ENCODE measurements around the gene SNN.

DNA sequence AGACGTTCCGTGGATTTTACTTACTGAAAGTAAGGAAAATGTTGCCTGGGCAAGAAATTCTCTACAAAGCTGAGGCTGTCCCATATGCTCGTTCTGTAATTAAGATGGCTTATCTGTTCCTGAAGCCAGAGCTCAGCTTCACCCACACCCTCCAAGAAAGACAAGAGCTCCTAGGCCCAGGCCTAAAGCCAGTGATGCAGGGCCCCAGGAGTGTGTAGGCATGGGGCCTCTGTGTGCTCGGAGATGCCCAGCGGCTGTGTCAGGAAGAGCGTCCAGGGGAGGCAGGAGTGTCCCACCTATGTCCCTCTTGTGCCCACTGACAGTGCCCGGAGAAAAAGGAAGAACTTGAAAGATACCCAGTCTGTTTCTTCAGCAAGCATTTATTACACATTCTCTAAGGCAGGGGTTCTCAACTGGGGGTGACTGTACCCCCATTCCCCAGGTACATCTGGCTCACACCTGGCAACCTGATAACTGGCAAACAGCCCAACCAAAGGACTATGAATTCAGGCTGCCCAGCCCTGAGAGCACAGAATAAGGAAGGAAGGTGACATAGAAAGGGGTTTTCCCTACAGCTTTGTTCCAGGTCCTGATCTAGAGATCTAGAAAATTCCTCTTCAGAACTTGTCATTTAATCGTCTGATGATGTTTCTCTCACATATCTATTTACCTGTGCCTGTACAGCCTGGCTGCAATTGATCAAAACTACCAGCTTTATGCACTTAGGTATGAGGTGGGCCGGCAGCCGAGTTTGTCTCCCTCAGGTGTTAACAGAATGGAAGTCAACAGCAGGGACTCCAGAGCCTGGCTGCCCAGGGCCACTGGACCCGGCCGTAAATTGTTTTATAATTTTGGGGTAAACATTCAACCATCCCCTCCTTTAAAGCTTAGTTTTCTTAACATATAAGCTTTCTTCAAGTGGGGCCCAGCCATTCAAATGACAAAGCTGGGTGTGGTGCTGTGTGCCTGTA is 12.0 kb downstream of the SNN start:
- TF ChIP-seq POLR2A (IDR thresholded peaks at IDR 0.05; ENCODE audit: low read depth, low read length) (no peak), POLR2AphosphoS5 (IDR thresholded peaks at IDR 0.05; ENCODE audit: low read depth, low read length) (no peak), TAF1 (IDR thresholded peaks at IDR 0.05; ENCODE audit: borderline replicate concordance, low read depth, low read length) (no peak)

Data from GM12892 (cell line).